ENCODE measurements around the gene RINT1. TPM values are rescaled to one million over a fixed set of nuclear protein-coding genes. Genes with fewer than 3 reads are reported as not detected.

The RINT1 gene
- total RNA-seq, 1 donor from 2014 or later = 21.9 TPM

DNA sequence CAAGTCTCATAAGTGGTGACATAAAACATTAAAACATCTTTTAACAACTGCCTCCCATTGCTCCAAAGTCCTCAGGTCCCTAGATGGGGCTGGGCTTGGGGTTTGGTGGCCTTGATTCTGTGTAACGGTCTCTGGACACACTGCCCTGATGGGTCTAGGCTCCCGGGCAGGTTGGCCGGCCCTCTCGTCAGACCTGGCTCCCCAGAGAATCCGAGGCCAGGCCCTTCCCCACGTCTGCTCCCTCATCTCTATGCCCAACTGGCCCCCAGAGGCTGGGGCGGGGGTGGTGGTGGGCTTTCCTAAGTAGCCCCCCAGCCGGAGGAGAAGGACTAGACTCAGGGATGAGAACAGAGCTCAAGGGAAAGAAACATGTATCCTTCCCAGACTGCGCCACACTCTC, 80.8 kb downstream of the RINT1 start:
- no peak for DNase-seq (ENCODE audit: low read depth)
- TF ChIP-seq, protein P1, sequence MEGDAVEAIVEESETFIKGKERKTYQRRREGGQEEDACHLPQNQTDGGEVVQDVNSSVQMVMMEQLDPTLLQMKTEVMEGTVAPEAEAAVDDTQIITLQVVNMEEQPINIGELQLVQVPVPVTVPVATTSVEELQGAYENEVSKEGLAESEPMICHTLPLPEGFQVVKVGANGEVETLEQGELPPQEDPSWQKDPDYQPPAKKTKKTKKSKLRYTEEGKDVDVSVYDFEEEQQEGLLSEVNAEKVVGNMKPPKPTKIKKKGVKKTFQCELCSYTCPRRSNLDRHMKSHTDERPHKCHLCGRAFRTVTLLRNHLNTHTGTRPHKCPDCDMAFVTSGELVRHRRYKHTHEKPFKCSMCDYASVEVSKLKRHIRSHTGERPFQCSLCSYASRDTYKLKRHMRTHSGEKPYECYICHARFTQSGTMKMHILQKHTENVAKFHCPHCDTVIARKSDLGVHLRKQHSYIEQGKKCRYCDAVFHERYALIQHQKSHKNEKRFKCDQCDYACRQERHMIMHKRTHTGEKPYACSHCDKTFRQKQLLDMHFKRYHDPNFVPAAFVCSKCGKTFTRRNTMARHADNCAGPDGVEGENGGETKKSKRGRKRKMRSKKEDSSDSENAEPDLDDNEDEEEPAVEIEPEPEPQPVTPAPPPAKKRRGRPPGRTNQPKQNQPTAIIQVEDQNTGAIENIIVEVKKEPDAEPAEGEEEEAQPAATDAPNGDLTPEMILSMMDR (IDR thresholded peaks at IDR 0.05; ENCODE audit: insufficient read depth, low read length, poor library complexity, severe bottlenecking) = no peak
- no peak overlapping the region for H3K4me3 ChIP-seq (ENCODE audit: low read depth, low read length)
- H3K27me3 ChIP-seq (ENCODE audit: control insufficient read depth, insufficient read depth, low read length) = peaks cover 3% of the 10 kb centered on the region
- H3K36me3 ChIP-seq (ENCODE audit: control insufficient read depth, insufficient read depth, low read length) = no peaks in the 10 kb centered on the region

DNA sequence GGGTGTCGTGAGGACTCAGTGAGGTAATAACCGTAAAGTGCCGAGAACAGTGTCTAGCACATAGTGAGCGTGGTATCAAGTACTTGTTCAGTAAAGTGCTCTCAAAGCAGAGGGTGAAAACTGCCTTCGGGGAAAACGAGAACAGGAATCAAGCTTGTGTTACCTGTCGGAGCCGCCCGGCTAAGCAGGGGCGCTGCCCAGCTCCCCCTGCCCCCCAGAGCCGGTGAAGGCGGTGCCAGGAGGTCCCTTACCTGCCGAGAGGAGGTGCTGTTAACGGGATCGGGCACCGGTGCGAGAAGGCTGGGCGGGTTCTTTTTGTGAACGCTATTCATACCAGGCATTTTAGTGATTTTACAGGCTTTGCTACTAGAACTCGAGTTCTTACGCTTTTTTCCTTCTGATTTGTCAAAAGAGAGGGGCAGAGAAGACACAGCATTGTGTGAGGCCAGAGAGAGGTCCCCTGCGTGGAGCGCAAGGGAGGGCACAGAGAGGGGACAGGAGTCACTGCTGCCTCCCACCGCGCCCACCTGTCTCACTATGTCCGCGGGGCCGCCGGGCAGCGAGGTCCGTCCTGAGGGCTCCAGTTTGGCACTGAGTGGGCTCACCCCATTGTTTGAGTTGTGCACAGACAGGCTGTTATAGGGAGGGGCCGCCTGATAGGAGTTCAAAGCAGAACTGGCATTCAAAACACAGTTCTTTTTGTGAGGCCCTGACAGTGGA, 81.8 kb downstream of the RINT1 start:
- Histone ChIP-seq H3K4me3 (ENCODE audit: low read depth, low read length) (no peak overlapping the region), H3K36me3 (ENCODE audit: control insufficient read depth, insufficient read depth, low read length) (no peaks in the 10 kb centered on the region), H3K27me3 (ENCODE audit: control insufficient read depth, insufficient read depth, low read length) (peaks cover 3% of the 10 kb centered on the region)
- TF ChIP-seq, protein P1 (IDR thresholded peaks at IDR 0.05; ENCODE audit: insufficient read depth, low read length, poor library complexity, severe bottlenecking) = no peak
- no peak for DNase-seq (ENCODE audit: low read depth)

DNA sequence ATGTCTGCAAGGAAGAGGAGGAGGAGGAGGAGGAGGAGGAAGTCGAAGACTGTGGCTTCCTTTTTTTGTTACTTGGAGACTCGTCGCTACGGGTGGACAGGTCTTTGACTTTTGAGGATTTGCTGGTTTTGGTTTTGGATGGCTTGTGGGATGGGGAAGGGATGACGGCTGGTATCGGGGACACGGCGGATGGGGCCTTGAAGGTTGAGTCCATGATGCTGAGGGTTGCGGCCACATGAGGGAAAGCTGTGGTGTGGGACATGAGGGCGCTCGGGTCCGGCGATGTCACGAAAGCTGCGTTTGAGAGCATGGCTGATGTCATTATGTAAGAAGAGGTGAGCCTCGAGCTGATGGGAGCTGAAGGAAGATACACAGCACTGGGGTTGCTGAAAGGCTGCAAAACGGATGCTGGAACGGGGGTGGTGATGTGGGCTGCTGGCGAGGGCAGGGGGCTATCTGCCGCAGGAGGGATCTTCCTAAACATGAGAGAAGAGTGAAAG, 82.4 kb downstream of the RINT1 start:
- Histone ChIP-seq H3K4me3 (ENCODE audit: low read depth, low read length) (no peak overlapping the region), H3K27me3 (ENCODE audit: control insufficient read depth, insufficient read depth, low read length) (peaks cover 3% of the 10 kb centered on the region), H3K36me3 (ENCODE audit: control insufficient read depth, insufficient read depth, low read length) (no peaks in the 10 kb centered on the region)
- no peak for DNase-seq (ENCODE audit: low read depth)
- TF ChIP-seq, protein P1 (IDR thresholded peaks at IDR 0.05; ENCODE audit: insufficient read depth, low read length, poor library complexity, severe bottlenecking) = no peak

Other genes starting within 250 kb of the RINT1 start
- 33.9 and 38.1 TPM in 2 replicates for gene SRPK2, start 143.3 kb upstream of the RINT1 start, total RNA-seq
- gene PUS7, start 9.9 kb upstream of the RINT1 start, total RNA-seq = 16.6 and 18.2 TPM in 2 replicates
- gene EFCAB10, start 49.3 kb downstream of the RINT1 start, total RNA-seq = 2.1 and 2.5 TPM in 2 replicates